Fibroblast of skin of scalp (primary cell): ENCODE results near the gene EML4.
"Not testable (repeated sequence)": the region's sequence is repeated elsewhere in the genome, so short reads cannot be mapped to it uniquely, and the experiment has no call there.

Experiments
- DNase-seq: peaks from one replicate; pipeline ENCODE4 v3.0.0-alpha.2; 2013

The EML4 gene

DNA sequence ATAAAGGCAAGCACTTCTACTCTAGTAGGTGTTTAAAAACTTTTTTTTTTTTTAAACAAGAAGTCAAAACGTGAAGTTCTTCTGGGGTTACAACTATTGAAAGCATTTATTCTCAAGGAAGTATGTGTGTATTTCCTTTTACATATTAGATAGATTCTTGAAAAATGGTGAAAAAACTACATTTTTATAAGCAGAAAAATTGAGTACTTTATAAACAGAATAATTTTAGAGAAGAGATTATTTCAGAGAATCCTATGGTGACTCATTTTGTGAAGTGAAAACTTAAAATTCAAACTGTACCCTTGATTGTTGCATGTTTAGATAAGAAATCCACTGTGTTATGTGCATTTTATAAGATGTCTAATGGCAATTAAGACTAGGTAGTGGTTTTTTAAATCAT lies 2.9 kb downstream of the EML4 start:
- DNase-seq, result no peak

DNA sequence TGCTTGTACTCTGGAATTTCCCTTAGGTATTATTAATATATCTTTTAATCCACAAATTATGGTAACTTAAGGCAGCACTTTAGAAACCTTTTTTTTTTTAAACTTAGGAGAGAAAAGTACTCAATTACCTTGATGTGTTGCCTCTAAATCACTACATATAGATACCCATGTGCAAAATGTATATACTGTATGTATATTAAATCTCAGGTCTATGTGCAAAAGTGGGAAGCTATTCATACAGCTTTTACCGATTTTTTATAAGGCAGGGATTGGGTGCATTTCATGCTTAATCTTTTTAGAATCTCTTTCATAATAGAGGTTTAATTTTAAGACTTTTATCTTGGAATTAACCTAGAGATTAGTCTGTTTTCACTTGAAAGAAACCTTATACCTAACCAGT lies 3.4 kb downstream of the EML4 start:
- no peak for DNase-seq

DNA sequence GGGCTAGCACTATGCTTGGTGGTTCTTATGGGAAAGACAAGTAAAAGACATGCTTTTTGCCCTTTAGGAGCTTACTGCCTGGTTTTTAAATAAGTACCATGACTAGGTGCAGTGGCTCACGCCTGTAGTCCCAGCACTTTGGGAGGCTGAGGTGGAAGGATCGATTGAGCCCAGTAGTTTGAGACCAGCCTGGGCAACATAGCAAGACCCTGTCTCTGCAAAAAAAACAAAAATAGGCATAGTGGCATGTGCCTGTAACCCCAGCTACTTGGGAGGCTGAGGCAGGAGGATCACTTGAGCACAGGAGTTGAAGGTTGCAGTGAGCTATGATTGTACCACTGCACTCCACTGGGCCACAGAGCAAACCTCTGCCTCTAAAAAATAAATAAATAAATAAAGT lies 4.3 kb downstream of the EML4 start:
- DNase-seq, result not testable (repeated sequence)

DNA sequence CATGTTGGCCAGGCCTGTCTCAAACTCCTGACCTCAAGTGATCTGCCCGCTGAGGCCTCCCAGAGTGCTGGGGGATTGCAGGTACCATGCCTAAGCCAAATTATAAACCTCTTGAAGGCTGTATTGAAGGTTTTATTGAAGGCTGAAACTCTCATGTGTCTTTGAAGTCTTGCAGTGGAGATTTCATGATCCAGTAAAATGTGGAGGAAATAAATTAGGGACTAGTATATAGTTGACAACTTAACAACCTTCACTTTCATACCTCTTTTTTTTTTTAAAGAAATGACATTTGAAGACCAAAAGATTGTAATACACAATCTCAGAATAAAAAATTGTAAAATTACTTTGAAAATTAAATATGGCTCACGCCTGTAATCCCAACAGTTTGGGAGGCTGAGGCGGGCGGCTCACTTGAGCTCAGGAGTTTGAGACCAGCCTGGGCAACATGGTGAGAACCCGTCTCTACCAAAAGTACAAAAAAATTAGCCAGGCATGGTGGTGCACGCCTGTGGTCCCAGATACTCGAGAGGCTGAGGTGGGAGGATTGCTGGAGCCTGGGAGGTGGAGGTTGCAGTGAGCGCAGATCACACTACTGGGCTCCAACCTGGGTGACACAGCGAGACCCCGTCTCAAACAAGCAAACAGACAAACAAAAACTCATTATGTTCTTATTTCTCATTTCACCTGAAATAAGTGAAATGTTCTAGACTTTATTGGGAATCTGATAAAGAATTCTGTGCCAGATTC lies 8.0 kb downstream of the EML4 start:
- DNase-seq, result no peak

DNA sequence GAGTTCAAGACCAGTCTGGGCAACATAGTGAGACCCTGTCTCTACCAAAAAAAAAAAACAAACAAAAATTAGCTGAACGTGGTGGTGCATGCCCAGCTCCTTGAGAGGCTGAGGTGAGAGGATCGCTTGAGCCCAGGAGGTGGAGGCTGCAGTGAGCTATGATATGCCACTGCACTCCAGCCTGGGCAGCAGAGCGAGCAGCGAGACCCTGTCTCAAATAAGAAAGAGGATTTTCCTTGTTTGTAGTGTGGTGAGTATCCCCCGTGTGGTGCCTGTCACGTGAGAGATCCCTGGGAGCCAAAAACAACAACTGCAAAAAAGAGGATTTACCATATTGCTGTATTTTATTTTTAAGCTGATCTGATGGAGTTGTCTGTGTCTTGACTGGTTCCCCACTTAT lies 9.2 kb downstream of the EML4 start:
- no peak for DNase-seq

DNA sequence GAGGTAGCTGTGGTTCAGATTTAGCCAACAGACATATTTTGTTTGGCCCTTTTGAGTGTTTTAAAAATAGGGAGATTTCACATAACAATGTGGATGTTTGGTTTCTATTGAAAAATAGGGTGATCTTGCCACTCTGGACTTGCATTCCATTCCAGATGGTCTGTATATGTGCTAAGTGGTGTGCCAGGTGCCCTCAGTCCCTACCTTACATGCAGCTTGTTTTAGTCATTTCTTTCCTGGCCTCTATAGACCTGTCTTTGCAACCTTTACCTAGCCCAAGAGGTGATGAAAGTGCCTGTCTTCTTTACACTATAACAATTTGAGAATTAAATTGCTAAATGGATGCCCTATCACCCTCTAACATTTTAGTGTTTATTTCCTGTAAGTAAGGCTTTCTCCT lies 11.1 kb downstream of the EML4 start:
- no peak for DNase-seq

DNA sequence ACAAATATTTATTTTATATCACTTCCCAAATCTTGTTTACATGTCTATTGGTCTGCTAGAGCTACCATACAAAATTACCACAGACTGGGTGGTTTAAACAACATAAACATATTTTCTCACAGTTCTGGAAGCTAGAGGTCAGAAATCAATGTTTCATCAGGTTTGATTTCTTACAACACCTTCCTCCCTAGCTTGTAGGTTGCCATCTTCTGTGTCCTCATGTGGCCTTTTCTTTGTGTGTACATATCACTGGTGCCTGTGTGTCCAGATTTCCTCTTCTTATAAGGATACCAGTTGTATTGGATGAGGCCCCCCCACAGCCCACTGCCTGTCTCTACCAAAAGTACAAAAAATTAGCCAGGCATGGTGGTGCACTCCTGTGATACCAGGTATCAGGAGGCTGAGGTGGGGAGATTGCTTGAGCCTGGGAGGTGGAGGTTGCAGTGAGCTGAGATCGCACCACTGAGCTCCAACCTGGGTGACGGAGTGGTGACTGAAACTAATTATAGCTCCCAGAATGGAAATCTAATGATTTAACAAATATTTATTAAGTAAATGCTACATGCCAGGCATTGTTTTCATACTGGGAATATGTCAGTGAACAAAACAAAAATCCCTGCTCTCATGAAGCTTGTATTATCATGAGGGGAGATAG lies 13.6 kb downstream of the EML4 start:
- no peak for DNase-seq

DNA sequence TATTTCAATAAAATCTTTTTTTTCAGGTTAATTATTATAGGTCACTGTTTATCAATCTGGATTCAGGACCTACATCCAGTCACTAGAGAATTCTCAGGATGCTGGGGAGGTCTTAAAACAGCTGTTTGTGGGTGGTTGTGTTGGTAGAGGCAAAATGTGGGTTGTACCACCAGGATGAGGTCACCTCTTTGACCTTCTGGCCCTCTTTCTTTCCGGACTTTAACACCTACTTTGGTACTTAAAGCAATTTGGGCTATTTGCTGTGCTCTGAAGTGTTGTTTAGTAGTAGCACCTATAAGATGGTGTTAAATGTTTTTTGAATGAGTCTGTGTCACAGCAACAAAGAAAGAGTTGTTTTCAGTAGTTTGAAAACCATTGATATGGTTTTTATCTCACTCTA lies 14.6 kb downstream of the EML4 start:
- no peak for DNase-seq

DNA sequence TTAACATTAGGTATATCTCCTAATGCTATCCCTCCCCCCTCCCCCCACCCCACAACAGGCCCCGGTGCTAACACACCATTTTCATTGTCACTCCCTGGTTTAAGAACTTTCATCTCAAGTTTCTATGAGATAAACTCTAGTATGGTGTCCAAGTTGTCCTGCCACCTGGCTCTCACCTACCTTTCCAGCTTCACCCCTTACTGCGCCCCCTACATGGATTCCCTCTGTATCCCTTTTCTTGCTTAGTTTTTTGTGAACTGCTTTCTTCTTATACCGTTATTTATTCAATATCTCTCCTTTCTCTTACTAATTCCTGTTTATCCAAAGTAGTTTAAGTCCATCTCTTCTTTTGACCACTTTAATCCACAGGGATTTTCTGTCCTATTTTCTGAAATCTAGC lies 15.2 kb downstream of the EML4 start:
- DNase-seq, result no peak

DNA sequence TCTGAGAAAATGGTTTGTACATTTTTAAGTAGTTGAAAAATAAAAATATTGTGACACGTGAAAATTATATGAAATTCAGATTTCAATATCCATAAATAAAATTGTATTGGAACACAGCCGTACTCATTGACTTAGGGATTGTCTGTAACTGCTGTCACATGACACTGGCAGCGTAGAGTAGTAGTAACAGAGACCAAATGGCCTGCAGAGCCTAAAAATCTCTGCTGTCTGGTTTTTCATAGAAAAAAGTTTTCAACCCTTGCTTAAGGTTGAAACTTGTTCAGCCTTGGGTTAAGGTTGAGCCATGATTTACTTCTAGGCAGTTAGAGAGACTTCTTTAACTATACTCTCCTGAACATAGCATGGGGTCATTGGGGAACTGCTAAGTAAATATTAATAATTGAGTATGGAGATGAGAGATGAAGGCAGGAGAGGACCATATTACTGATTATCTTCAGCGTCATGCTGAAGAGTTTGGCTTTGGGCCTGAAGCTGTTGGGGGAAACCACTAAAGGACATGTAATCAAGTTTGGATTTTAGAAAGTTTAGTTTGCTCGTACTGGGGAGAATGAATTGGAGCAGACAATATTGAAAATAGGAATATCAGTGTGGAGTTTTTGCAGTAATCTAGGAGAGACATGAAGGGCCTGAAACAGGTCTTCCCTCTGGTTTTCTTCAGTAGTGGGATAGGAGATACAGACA lies 16.2 kb downstream of the EML4 start:
- DNase-seq, result no peak

DNA sequence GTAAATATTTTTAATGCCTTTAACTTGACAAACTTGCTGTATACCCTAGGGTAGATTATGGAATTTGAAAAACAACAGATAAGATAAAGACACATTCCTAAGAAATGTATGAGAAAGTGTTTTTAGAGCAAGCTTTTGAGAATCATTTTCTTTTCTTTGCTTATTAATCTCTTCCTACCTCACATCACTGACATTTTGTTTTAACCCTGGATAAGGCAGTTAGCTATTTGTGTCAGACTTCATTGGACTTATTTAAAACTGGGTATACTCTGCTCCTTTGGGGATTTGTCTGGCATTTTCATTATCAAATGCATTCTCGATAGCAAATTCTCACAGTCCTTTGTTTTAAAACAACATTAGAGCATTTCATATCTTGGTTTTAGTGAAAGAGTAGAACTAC lies 17.2 kb downstream of the EML4 start:
- peak; percentile 44 for DNase-seq

DNA sequence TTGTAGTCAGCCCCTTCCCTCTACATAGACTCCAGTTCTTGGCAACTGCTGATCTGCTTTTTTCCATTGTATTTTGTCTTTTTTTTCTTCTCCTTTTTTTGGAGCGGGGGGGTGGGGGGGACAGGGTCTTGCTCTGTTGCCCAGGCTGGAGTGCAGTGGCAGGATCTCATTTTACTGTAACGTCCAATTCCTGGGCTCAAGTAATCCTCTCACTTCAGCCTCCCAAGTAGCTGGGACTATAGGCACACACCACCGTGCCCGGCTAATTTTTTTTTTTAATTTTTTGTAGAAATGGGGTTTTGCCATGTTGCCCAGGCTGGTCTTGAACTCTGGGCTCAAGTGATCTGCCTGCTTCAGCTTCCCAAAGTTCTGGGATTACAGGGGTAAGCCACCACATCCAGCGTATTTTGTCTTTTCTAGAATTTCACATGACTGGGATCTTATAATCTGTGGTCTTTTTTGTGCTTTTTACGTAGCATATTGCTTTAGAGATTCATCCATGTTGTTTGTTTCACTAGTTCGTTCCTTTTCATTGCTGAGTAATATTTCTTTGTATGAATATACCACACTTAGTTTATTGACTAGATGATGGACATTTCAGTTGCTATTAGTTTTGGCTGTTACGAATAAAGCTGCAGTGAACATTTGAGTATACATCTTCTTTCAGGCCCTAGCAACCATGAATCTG lies 17.9 kb downstream of the EML4 start:
- no peak for DNase-seq

DNA sequence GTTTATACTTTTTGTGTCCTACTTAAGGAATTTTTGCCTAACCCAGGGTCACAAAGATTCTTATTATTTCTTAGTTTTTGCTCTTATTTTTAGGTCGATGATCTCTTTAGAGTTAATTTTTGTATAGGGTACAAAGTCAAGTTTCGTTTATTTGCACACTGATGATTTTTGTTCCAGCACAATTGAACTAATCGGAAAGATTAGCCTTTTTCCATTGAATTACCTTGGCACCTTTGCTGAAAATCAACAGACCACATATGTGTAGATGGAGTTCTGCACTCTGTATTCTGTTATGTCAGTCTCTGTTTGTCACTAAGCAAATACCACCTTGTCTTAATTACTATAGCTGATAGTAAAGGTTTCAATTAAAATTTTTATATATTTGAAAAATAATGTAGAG lies 18.7 kb downstream of the EML4 start:
- DNase-seq, result no peak

DNA sequence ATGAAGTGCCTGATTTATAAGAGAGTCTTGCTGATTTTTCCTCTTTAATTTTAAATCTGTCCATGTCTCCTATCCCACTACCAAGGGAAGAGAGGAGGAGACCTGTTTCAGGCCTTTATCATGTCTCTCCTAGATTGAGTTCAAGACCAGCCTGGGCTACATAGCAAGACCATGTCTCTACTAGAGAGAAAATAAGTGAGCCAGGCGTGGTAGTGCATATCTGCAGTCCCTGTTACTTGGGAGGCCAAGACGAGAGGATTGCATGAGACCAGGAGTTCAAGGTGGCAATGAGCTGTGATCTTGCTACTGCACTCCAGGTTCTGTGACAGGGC lies 20.0 kb downstream of the EML4 start:
- no peak for DNase-seq

DNA sequence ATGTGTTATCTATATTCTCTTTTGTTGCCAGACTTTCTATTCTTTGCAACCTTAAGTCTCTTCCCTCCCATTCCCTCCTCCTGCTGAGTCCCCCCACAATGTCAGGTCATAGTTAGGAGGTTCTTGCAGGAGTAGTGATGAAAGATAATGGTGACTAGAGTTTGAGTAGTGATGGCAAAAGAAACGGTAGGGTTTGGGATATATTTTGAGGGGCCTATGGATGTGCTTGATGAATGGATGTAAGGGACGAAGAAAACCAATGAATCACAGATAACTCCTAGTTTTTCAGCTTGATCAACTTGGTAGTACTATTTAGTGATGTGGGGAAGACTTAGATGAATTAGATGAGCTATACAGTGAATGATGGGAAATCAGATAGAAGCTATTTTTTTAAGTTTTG lies 21.0 kb downstream of the EML4 start:
- no peak for DNase-seq

DNA sequence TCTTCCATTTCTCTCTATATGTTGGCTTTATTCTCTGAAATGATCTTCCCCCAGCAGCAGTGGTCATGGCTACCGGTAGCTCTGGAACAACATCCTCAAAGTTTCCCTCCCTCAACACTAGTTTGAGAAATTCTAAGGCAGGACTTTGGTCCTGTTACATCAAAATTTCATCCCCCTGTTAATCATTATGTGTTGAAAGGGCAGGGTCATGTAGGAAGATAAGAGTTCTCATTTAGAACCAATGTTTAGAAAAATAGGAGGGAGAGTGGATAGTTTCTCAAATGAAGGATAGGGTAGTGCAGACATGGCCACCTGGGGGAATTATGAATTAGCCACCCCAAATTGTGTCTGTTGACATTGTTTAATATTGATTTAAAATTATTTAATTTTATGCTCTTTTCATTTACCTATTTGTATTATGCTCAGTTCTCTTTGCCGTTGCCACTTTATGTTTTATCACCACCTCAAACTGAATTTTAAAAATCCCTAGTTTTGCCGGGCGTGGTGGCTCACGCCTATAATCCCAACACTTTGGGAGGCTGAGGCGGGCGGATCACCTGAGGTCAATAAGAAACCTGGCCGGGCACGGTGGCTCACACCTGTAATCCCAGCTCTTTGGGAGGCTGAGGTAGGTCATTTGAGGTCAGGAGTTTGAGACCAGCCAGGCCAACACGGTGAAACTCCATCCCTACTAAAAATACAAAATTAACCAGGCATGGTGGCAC lies 22.3 kb downstream of the EML4 start:
- DNase-seq, result no peak

DNA sequence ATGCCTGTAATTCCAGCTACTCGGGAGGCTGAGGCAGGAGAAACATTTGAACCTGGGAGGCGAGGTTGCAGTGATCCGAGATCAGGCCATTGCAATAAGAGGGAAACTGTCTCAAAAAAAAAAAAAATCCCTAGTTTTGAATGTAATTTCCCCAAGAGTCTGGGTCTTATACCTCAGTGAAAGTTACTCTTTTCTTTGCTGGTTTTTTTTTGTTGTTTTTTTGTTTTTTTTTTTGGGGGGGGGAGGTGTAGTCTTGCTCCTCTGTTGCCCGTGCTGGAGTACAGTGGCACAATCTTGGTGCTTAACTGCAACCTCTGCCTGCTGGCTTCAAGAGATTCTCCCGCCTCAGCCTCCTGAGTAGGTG lies 22.8 kb downstream of the EML4 start:
- DNase-seq, result no peak

DNA sequence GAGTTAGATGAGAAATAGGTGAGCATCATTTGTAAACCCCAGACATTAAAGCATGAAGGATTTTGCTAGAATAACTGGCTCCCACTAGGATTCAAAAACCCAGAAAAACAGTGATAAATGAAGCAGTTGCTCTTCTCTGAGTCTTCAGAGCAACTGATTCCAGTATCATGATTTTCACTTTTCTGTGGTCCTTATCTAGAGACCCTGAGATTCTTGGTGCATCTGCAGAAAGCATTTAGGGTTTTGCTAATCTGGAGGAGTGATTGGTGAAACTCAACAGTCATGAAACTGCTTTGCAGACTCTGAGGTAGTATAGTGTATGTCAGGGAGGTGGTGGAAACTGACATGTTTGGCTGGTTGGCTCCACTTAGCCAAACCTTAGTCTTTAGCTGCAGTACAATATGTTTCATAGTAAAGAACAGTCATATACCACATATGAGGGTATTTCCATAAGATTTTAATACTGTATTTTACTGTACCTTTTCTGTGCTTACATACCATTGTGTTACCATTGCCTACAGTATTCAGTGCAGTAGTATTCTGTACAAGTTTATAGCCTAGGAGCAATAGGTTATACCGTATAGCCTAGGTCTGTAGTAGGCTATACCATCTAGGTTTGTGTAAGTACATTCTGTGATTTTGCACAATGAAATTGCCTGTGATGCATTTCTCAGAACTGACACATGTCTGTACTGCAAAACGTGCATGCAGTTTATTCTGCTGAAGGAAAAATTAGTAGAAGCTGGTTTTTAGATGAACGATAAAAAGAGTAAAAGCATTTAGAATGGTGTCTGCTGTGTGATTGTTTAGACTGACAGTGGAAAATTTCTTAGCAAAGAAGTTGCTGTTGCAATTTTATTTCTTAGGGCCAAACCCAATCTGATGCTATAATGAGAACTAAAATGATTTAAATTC lies 23.8 kb downstream of the EML4 start:
- no peak for DNase-seq

DNA sequence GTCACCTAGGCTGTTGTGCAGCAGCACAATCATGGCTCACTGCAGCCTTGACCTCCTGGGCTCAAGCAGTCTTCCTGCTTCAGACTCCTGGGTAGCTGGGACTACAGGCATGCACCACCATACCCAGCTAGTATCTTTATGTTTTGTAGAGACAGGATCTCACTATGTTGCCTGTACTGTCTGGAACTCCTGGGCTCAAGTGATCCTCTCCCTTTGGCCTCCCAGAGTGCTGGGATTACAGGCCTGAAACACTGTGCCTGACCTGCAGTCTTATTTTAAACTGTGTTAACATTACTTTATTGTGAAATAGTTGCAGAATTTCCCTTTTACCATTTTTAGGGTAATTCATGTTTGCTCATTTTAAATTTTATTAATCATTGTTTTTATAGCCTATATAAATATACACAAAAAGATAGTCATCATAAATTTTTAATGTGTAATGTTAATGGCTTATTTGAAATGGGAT lies 24.6 kb downstream of the EML4 start:
- no peak for DNase-seq

DNA sequence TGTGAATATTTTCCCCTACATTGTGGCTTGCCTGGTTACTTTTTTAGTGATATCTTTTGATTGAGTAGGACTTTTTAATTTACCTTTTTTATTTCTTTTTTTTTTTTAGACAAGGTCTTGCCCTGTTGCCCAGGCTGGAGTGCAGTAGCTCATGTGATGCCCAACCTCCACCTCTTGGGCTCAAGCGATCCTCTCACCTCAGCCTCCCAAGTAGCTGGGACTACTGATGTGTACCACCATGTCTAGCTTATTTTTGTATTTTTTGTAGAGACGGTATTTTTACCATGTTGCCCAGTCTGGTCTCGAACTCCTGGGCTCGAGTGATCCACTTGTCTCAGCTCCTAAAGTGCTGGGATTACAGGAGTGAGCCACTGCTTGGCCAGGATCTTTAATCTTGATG lies 25.3 kb downstream of the EML4 start:
- DNase-seq, result no peak

DNA sequence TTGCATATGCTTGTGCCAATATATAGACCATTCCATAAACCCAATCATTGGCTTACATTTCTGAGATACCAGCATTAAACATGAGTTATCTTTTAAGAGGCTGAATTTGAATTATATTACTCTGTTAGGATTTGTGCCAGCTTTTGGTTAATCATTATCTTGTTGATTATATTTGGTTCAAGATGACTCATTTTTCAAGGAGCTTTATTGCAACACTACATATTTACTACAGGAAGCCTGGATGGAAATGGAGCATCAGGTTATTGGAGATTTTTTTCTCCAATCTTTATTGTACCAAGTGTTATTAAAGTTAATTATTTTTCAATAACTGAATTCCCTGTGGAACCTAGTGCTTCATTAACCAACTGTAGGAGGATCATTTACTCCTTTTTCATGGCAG lies 26.4 kb downstream of the EML4 start:
- DNase-seq, result peak; percentile 34

DNA sequence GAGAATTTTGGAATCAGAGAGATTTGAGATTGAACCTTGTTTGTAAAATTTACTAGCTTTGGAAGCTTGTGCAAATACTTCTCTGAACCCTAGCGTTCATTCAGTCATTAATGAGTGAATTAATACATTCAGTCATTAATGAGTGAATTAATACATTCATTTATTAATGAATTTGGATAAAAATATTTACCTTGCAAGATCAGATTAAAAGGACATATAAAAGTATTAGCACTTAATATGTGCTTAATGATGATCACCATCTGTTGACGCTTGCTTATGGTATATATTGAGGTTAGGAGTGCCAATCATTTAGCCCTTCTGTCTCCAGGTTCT lies 26.9 kb downstream of the EML4 start:
- no peak for DNase-seq
